SW 1271 (cell line): ENCODE measurements around the gene MYRFL.
"Not testable (repeated sequence)": the region's sequence is repeated elsewhere in the genome, so short reads cannot be mapped to it uniquely, and the experiment has no call there.

Source experiments
- DNase-seq, 2 experiments: peaks; one replicate each; lab custom pipeline; 2025; lab: John Stamatoyannopoulos, UW

MYRFL gene

GRCh38 chr12:69824966-69825560, at the start of gene MYRFL:
TSS of gene MYRFL (plus strand) at chr12:69825227. CDS start at chr12:69825518, 291 bp downstream.
- DNase-seq, result no peak

- peak in 1 of 2 experiments; percentile 24 for DNase-seq
Observed at GRCh38 chr12:69779928-69780327, 45.1 kb upstream of the MYRFL start.

- DNase-seq, result no peak
Observed at GRCh38 chr12:69783365-69783764, 41.7 kb upstream of the MYRFL start.

- DNase-seq, result no peak
Observed at GRCh38 chr12:69789351-69789750, 35.7 kb upstream of the MYRFL start.

GRCh38 chr12:69792533-69792932, 32.5 kb upstream of the MYRFL start:
- no peak for DNase-seq

GRCh38 chr12:69807101-69807897, 17.7 kb upstream of the MYRFL start:
- not testable (repeated sequence) for DNase-seq

- DNase-seq, result no peak
Observed at GRCh38 chr12:69810870-69811498, 14.0 kb upstream of the MYRFL start.

- DNase-seq, result no peak
Observed at GRCh38 chr12:69816082-69816481, 8.9 kb upstream of the MYRFL start.

- DNase-seq, result no peak
Observed at GRCh38 chr12:69821032-69821455, 4.0 kb upstream of the MYRFL start.

- DNase-seq, result peak; percentile 9 to 36
Observed at GRCh38 chr12:69821456-69822159, 3.4 kb upstream of the MYRFL start.

GRCh38 chr12:69822201-69822860, 2.7 kb upstream of the MYRFL start:
- no peak for DNase-seq

- DNase-seq, result no peak
Observed at GRCh38 chr12:69824028-69824427, 999 bp upstream of the MYRFL start.

GRCh38 chr12:69828897-69829296, 3.9 kb downstream of the MYRFL start:
- DNase-seq, result no peak

- DNase-seq, result no peak
Observed at GRCh38 chr12:69833696-69834095, 8.7 kb downstream of the MYRFL start.

GRCh38 chr12:69834147-69834546, 9.1 kb downstream of the MYRFL start:
- no peak for DNase-seq

- no peak for DNase-seq
Observed at GRCh38 chr12:69834576-69834975, 9.5 kb downstream of the MYRFL start.

GRCh38 chr12:69835081-69835480, 10.1 kb downstream of the MYRFL start:
- no peak for DNase-seq

GRCh38 chr12:69836015-69836414, 11.0 kb downstream of the MYRFL start:
- no peak for DNase-seq

GRCh38 chr12:69837191-69837590, 12.2 kb downstream of the MYRFL start:
- no peak for DNase-seq

GRCh38 chr12:69837657-69838415, 12.8 kb downstream of the MYRFL start:
- DNase-seq, result no peak

- DNase-seq, result no peak
Observed at GRCh38 chr12:69840727-69841126, 15.7 kb downstream of the MYRFL start.
